Stimulated activated CD8-positive, alpha-beta memory T cell treated with anti-CD3 and anti-CD28 coated beads, Interleukin-15, amount 100 ng/mL, for 4 hours (primary cell): ENCODE results near the gene SIX1.

Experiments used
- DNase-seq, 2 donors: peaks; one replicate each; pipeline ENCODE4 v3.0.0-alpha.2; 2020; ENCODE audit warnings: low read depth in 2 of 2

Gene SIX1

GRCh38 chr14:60594062-60594461 is 55.2 kb downstream of the SIX1 start:
- DNase-seq: no peak
